ENCODE data around the gene CELSR3. TPM values are rescaled to one million over a fixed set of nuclear protein-coding genes. Genes with fewer than 3 reads are reported as not detected.

The CELSR3 gene
- total RNA-seq, 1 donor from 2014 or later = 0.16 TPM

- ATAC-seq (ENCODE audit: poor library complexity) = no peak
- intact Hi-C loops (cut with DNase I) = no loop called here
- no peak for DNase-seq
Measured at GRCh38 chr3:48594417-48595049, 68.2 kb downstream of the CELSR3 start.

- ATAC-seq (ENCODE audit: poor library complexity) (no peak), DNase-seq (no peak)
- intact Hi-C loops (cut with DNase I) = no loop called here
Measured at GRCh38 chr3:48593337-48593736, 69.3 kb downstream of the CELSR3 start.

- no peak for ATAC-seq (ENCODE audit: poor library complexity)
- no peak for DNase-seq
Measured at GRCh38 chr3:48592519-48593087, 70.1 kb downstream of the CELSR3 start.

GRCh38 chr3:48591886-48592518 lies 70.7 kb downstream of the CELSR3 start:
- intact Hi-C loops (cut with DNase I) = no loop called here
- DNase-seq = no peak
- no peak for ATAC-seq (ENCODE audit: poor library complexity)

More at GRCh38 chr3:48592519-48593087, 70.1 kb downstream of the CELSR3 start:
- intact Hi-C loops (cut with DNase I) = no loop called here

GRCh38 chr3:48591436-48591835 lies 71.2 kb downstream of the CELSR3 start:
- ATAC-seq (ENCODE audit: poor library complexity) = no peak
- no peak for DNase-seq
- intact Hi-C loops (cut with DNase I) = no loop called here

- intact Hi-C loops (cut with DNase I) = no loop called here
- ATAC-seq (ENCODE audit: poor library complexity) = no peak
- DNase-seq = no peak
Measured at GRCh38 chr3:48588230-48588629, 74.5 kb downstream of the CELSR3 start.

- ATAC-seq (ENCODE audit: poor library complexity) (no peak), DNase-seq (no peak)
- intact Hi-C loops (cut with DNase I) = no loop called here
Measured at GRCh38 chr3:48587686-48588085, 75.0 kb downstream of the CELSR3 start.

Small RNAs within 50 kb of the gene (microRNA-seq; reads per million reads assigned to microRNA genes)
- not detected for gene MIR4793

Other genes with a start within 250 kb of the CELSR3 start
- gene PLXNB1, start 232.8 kb downstream of the CELSR3 start, total RNA-seq = 51.3 TPM
- gene CCDC51, start 222.8 kb downstream of the CELSR3 start, total RNA-seq = 11.9 TPM
- gene TMA7, start 222.6 kb downstream of the CELSR3 start, total RNA-seq = 237 TPM
- gene ATRIP, start 216.1 kb downstream of the CELSR3 start, total RNA-seq = 3.2 TPM
- 47.9 TPM for gene SHISA5, start 158.7 kb downstream of the CELSR3 start, total RNA-seq
- gene PFKFB4, start 106.1 kb downstream of the CELSR3 start, total RNA-seq = 1.1 TPM
- gene UCN2, start 99.1 kb downstream of the CELSR3 start, total RNA-seq = not detected
- gene COL7A1, start 67.6 kb downstream of the CELSR3 start, total RNA-seq = 16.1 TPM
- 1,265 TPM for gene UQCRC1, start 53.2 kb downstream of the CELSR3 start, total RNA-seq
- not detected for gene TMEM89, start 41.1 kb downstream of the CELSR3 start, total RNA-seq
- 10.8 TPM for gene SLC26A6, start 27.4 kb downstream of the CELSR3 start, total RNA-seq
- 13.3 TPM for gene NCKIPSD, start 23.0 kb upstream of the CELSR3 start, total RNA-seq
- gene IP6K2, start 54.3 kb upstream of the CELSR3 start, total RNA-seq = 22.7 TPM
- gene PRKAR2A, start 185.0 kb upstream of the CELSR3 start, total RNA-seq = 50.0 TPM
- 140 TPM for gene SLC25A20, start 236.0 kb upstream of the CELSR3 start, total RNA-seq

Measured in Right ventricle myocardium superior (tissue), 1 donor.